GM21360 (cell line): Measurements from ENCODE around the gene KBTBD8.

Experiments
- ATAC-seq: cut with Tn5 transposase; IDR thresholded peaks from one replicate; pipeline ENCODE4 v1.9.1; 2021; ENCODE audit warnings: mild to moderate bottlenecking, moderate library complexity; ENCODE audit not compliant: unreplicated experiment

The KBTBD8 gene

DNA sequence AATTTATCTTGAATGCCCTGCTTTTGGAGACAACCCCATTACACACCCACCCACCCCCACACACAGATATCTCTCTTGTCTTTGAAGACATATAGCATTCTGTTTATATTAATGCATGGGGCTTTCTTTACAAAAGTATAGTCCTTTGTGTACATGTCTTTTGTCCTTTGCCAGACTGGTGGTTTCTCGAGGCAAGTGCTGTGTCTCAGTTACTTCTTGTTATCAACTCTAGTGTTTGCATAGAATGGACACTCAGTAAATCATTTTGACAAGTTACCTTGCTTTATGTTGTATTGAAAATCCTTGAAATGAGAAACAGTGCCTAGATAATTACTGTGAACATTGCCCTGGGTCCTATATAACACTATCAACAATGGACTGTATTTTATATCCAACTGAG is 33.9 kb downstream of the KBTBD8 start:
- no peak for ATAC-seq

- no peak for ATAC-seq
Observed at GRCh38 chr3:67033079-67033478, 35.0 kb downstream of the KBTBD8 start.

DNA sequence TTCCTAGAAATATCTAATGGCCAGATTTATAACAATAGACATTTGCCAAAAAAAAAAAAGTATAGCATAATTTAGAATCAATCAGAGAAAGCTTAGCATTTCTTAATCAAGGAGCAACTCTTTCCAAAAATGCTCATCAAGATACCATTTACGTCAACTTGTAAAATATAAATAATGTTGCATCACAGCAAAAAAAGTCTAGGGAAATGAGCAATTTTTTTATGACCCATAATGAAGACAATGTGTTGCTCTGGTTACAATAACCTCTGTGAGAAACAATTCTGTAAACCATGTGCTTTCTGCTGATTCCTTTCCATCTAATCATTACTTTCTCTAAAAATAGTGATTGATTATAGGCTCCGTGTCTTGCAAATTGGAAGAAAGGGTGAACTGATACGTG is 36.3 kb downstream of the KBTBD8 start:
- no peak for ATAC-seq

DNA sequence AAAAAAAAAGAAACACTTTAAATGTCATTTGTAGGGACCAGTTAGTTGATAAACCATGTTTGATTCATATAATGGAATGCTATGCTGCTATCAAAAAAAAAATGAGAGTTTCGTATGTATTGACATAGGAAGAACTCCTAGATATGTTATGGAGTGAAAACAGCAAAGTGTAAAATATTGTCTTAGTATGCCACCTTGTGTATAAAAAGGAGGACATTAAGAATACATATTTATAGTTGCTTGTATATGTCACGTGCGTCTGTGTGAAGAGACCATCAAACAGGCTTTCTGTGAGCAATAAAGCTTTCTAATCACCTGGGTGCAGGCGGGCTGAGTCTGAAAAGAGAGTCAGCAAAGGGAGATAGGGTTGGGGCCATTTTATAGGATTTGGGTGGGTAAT is 39.5 kb downstream of the KBTBD8 start:
- ATAC-seq: no peak

- no peak for ATAC-seq
Observed at GRCh38 chr3:67044295-67044694, 46.2 kb downstream of the KBTBD8 start.

GRCh38 chr3:67044955-67045354 is 46.8 kb downstream of the KBTBD8 start:
- ATAC-seq: no peak

GRCh38 chr3:67045711-67046465 is 47.8 kb downstream of the KBTBD8 start:
- no peak for ATAC-seq

DNA sequence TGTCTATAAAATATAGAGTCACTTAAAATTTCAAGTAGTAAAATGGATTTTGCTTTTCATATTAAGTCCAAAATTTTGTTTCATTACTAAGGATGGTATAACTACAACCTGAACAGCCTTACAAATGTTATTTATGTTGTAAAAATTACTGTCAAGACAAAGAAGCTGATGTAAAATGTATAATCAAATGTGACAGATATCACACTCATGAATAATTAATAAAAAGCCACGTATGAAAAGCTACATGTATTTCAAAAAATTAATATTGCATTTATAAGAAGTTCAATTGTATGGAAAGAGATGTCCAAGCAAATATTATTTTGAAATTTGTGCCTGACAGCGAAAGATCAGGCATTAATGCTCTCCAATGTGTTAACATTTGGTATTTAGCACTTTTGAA is 48.9 kb downstream of the KBTBD8 start:
- no peak for ATAC-seq

DNA sequence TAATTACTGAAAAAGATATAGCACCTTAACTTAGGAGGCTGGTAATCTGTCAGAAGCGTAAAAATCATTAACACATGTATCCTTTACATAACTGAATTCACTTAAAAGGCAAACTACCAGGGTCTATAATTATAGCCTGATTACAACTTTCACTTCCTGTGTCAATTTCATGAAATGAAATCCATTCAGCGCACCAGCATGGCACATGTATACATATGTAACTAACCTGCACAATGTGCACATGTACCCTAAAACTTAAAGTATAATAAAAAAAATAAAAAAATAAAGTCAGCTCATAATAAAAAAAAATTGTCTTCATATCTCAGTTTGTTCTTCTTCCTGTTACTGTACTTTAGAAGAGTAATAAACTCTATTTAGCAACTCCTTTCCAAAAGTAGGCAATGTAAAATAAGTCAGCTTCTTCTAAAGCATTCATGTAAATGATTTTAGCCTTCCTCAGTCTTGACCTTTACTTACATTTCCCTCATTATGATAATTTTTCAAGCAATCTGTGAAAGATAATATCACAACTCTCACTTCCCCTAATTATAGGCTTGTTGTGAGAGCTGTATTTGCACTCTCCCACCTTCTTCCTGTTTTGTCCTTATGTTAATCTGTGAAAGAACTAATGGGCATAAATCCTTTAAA is 50.1 kb downstream of the KBTBD8 start:
- ATAC-seq: peak; percentile 89

- ATAC-seq: peak; percentile 67
Observed at GRCh38 chr3:67048715-67049074, 50.6 kb downstream of the KBTBD8 start.

GRCh38 chr3:67059443-67059842 is 61.3 kb downstream of the KBTBD8 start:
- ATAC-seq: no peak
